Stimulated activated CD4-positive, alpha-beta T cell treated with anti-CD3 and anti-CD28 coated beads, TNF-alpha, amount 100 ng/mL, for 24 hours (primary cell): ENCODE results near the gene UBA5.
"Not testable (repeated sequence)": the region's sequence is repeated elsewhere in the genome, so short reads cannot be mapped to it uniquely, and the experiment has no call there.

Experiments
- DNase-seq, 3 experiments: peaks; one replicate each; pipeline ENCODE4 v3.0.0-alpha.2; 2020; ENCODE audit warnings: low read depth in 3 of 3

UBA5 gene

DNA sequence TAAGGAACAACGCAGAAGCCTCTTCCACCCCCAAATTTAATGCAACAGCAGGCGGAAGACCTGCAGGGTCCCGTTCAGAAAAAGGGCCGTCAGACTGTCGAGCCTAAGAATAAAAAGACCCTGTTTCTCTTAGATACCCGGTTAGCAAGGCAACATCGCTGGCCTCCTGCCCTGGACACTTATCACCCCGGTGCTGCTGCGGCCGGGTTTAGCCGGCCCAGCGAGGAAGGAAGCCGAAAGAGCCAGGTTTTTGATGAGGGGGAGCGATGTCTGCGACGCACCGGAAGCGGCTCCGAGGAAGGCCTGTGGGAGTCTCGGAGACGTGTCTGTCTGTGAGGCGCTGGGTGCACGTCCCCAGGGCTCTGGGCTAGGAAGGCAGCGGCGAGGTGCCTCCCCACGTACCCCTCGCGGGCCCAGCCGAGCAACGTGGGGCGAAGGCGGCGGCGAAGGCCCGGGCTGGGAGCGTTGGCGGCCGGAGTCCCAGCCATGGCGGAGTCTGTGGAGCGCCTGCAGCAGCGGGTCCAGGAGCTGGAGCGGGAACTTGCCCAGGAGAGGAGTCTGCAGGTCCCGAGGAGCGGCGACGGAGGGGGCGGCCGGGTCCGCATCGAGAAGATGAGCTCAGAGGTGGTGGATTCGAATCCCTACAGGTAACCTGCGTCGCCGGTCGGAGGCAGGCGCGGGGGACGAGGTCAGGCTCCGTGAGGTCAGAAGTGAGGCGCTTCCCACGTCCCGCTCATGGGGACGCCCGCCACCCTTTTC, at the start of gene UBA5:
TSS of gene UBA5 (plus strand) at position 278 of the 759 bp plus-strand sequence. CDS start at position 487, 209 bp downstream.
- DNase-seq = peak; percentile 44 to 70 (median 55)

GRCh38 chr3:132615301-132615700, 44.8 kb upstream of the UBA5 start:
- not testable (repeated sequence) for DNase-seq

DNA sequence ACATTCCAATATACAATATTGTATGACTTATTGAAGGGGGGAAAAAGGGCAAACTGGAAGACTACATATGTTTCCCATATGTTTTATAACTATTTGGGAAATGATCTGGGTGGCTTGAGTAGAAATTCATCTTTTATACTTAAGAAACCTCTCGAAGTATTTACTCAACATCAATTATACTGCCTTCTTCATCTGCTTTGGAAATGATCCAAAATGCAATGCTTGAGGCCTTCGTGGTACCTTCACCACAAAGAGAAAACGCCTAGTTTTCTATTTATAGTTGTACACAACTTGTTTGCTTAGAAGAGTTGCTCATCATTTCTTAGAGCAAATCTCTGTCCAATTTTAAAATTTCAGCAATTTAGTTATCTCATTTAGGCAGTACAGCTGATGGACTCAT, 44.2 kb upstream of the UBA5 start:
- DNase-seq = no peak

GRCh38 chr3:132616780-132617179, 43.3 kb upstream of the UBA5 start:
- no peak for DNase-seq

- DNase-seq = no peak
These were observed 38.0 kb upstream of the UBA5 start for GRCh38 chr3:132622148-132622547.

DNA sequence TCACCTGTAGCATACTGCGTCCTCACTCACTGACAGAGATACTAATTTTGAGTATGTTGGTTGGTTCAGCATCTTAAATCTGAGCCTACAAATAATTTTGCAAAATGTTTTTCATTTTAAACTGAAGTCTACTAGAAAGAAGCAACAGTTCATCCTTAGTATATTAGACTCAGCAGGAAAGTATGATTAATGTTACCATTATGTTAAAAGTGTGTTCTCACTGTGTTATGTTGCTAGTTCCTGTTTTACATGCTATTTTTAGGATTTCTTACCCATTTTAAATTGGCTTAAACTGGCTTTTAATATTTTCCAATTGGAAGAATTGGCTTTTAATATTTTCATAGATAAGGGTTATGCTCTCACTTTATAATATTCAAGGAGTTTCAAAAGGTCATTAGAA, 37.4 kb upstream of the UBA5 start:
- DNase-seq = no peak

- DNase-seq = no peak
These were observed 36.5 kb upstream of the UBA5 start for GRCh38 chr3:132623646-132624045.

DNA sequence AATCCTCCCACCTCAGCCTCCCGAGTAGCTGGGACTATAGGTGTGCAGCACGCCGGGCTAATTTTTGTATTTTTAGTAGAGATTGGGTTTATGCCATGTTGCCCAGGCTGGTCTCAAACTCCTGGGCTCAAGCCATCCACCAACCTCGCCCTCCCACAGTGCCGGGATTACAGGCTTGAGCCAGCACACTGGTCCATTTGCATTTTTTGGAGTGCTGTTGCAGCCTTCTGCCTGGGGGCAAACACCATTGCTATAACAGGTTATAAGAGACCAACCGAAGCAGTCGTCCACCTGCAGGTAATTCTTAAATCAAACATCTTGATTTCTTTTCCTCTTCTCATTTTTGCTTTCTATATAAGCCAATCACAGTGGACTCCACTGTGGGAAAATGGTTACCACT, 35.3 kb upstream of the UBA5 start:
- DNase-seq = no peak

- DNase-seq = no peak
These were observed 34.5 kb upstream of the UBA5 start for GRCh38 chr3:132625613-132626012.

- DNase-seq = no peak
These were observed 33.2 kb upstream of the UBA5 start for GRCh38 chr3:132626955-132627354.

DNA sequence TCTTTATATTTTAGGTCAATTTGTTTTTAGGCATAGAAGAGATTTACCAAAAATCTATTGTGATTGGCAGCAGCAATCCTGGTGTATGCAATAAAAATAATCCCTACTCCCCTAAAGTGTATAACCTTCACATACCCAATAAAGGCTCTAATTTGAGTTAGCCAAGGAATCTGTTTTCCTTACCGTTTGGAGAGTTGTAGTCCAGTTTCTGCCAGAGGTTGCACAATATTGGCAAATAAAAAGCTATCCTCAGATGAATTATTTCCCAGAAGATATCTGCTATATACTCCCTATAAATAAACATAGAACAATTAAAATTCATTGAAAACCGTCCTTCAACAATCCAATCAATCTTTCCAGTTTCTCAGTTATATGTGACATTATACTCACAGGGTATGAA, 32.0 kb upstream of the UBA5 start:
- no peak for DNase-seq

- no peak for DNase-seq
These were observed 30.2 kb upstream of the UBA5 start for GRCh38 chr3:132629928-132630327.

DNA sequence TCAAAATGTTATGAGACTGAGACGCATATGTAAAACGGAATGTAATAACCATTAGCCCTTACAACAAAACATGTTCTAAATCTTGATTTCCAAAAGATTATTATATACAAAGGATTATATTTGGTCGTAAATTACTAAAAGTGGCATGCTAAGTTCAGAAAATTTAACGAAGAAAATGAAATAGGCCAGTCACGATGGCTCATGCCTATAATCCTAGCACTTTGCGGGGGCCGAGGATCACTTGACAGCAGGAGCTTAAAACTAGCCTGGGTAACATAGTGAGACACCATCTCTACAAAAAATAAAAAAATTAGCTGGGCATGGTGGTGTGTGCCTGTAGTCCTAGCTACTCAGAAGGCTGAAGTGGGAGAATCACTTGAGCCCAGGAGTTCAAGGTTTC, 29.5 kb upstream of the UBA5 start:
- no peak for DNase-seq

DNA sequence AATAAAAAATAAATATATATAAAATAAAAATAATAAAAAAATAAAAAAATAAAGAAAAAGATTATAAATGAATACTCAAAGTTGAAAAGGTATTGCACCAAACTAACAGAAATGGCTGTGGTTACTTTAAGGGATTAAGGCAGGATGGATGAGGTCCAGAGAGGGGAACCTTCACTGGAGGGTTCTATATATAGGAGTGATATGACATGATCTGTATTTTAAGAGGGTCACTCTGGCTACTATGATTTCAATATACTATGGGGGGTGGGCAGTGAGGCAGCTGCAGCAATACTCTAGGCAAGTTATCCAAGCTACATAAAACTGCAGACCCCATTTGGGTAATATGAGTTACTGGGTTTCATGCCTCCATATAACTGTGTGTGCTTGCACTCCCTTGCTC, 25.1 kb upstream of the UBA5 start:
- no peak for DNase-seq

DNA sequence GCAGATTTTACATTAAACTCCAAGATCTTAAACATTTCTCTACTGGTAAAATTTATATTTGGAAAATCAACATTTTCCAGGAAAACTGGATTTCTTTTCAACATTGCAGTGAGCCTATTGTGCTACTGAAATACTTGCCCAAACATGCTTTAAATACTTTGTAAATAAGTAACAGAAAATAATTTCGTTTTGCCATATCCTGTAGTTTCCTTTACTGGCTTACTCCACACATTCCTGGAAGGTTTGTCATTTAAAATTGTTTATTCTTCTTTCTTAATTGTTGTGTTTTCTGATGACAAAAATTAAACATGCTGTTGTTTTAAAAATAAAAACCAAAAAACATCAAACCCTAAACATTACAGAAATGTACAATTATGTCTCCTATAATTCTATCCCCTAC, 22.5 kb upstream of the UBA5 start:
- no peak for DNase-seq

- no peak for DNase-seq
These were observed 21.4 kb upstream of the UBA5 start for GRCh38 chr3:132638706-132639105.

GRCh38 chr3:132641427-132641826, 18.7 kb upstream of the UBA5 start:
- not testable (repeated sequence) for DNase-seq

DNA sequence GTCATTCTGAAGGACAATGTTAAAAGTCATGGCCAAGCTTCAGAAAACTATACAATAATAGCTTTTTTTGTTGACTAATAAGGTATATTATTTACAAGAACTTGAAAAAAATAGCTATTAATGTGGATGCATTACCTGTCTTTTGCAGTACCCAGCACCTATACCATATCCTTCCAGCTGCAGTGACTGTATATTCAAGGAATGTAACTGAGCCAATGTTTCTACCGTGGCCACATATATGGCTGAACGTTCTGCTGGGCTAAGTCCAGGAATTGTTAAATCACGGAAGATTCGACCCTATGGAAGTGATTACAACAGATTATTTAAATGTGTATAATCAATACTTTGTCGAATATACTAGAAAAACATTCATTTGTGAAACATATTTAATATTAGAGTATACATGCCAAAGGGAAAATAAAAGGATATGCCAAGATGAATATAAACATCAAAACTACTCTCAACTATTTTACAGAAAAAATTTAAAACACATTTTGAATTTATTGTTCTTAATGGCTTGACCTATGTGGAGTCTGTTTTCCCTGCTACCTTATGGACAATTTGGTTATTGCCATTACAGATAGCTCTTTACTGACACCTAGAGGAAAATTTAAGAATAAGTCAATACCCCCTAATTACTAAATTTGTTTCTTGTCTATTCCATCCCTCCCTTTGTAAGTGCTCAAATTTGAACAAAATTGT, 18.1 kb upstream of the UBA5 start:
- no peak for DNase-seq

- DNase-seq = no peak
These were observed 17.6 kb upstream of the UBA5 start for GRCh38 chr3:132642539-132642847.

GRCh38 chr3:132643366-132643765, 16.8 kb upstream of the UBA5 start:
- no peak for DNase-seq

DNA sequence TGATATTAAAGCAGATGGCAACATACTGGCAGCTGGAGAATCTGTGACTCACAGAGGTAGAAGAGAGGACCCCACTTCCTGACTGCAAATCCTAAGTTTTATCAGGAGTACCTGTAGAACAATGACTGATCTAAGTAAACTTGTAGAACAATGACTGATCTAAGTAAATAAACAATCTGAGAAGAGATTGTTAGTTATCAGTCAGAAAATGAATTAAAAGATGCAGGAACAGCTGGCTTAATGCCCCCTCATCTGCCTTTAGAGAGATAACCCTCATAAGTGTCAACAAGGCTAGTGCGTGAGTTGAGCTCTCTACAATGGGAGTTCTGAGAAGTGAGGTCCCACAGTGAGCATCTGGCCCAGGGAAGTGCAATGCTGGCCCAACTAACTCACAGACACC, 15.1 kb upstream of the UBA5 start:
- no peak for DNase-seq

DNA sequence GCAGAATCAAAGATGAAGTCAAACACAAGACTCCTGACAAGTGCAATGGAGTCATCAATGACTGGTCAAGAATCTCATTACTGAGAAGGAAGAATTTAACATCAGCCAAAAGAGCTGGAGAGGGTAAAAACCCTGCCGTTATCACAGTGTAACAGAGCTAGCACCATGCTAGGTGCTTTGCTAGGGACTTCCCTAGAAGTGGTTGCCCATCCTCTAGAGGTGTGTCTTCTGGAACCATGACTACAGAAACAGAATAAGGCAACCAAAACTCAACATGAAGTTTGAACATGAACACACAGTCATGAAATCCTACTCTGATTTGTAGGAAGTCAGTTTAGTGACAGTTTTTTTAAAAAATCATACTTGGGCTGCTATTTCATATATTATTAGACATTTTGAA, 10.0 kb upstream of the UBA5 start:
- no peak for DNase-seq

GRCh38 chr3:132652640-132653270, 7.4 kb upstream of the UBA5 start:
- DNase-seq = no peak
